22Rv1 (cell line): ENCODE results near the gene TAOK1.

Source experiments
- H3K27ac ChIP-seq: fragments of 450-650 bp; 2 replicates; pipeline ENCODE4 v1.5.1; 2017
- CTCF ChIP-seq: fragments of 450-650 bp; IDR thresholded peaks from 2 replicates; pipeline ENCODE4 v1.5.1; 2017; ENCODE audit warnings: mild to moderate bottlenecking
- ZFX ChIP-seq: fragments of 450-650 bp; IDR thresholded peaks from 2 replicates; pipeline ENCODE4 v1.6.1; 2017; ENCODE audit warnings: antibody characterized with exemption, borderline replicate concordance

The TAOK1 gene

DNA sequence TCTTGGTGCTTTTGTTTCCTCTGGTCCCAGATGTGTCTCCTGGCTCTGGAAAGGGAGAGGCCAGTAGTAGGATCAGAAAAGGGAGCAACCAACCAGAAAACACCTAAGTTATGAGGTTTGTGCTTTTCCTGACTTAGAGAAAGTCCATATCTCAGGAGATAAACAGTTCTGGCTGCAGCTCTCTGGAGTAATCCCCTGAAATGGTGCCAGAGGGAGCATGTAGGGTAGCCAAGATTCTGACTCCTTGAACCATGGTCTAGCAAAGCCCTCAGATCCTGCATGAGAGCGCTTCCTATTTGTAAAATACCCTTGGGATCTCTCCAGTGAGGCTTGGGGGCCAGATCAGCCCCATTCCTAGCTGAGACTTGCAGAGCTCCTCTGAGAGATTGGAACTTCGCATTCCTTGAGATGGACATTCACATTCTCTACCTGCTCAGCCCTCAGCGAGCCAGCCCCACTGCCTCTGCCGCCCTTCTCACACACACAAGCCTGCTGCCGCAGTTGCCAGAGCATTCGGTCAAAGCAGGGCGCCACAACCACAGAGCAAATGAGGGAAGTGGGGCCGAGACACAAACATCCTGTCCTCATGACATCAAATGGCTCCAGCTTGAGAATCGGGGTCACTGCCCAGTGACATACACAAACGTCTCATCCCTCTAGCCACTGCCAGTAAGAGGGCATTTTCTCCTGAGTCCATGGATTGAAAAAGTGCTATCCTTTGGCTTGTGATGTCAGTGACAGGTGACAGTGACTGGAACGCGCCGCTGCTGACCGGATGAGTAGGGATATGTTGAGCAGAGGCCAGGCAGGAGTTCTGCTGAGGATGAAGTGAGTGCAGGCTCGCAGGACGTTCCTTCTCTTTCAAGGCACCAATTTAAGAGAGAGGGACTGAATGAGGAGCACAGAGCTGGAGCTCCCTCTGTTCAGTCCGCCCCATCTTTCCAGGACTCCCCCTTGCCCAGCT is 171.7 kb downstream of the TAOK1 start:
- H3K27ac ChIP-seq = no peak overlapping the region
- TF ChIP-seq ZFX (no peak), CTCF (no peak)

DNA sequence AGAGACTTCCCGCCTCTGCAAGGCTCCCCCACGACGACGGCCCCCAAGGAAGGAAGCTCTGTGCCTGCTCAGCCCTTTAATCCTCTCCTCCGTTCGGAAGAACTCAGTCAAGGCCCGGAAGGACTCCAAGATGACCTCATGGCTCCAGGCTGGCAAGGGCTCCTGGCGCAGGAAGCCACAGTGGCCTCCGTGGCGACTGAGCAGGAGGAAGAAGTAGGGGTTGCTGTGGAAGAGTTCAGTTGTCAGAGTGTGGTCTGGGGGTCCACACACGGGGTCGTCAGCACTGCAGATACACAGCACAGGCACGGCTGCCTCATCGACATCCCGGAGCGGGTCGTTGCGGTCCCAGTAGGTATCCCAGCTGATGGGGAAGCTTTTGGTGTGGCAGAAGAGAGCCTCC is 172.5 kb downstream of the TAOK1 start:
- no peak for TF ChIP-seq CTCF
- TF ChIP-seq ZFX = no peak
- H3K27ac ChIP-seq = no peak overlapping the region

DNA sequence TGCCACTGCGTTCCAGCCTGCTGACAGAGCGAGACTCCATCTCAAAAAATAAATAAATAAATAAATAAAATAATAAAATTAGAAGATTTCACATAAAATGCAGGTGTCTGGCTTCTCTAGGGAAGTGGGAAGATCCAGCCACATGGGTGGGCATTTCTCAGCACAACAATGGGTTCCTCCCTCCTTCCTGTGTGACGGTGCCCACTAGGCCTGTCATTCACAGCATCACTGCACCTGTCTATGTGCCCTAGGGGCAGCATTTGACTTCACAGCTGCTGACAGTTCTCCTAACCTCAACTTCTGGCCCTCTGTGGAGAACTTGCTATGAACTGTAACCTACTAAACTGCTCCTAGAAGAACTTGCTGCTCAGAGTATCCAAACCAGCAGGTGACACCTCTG is 173.7 kb downstream of the TAOK1 start:
- no peak overlapping the region for H3K27ac ChIP-seq
- TF ChIP-seq ZFX (no peak), CTCF (no peak)

GRCh38 chr17:29565643-29566472 is 175.7 kb downstream of the TAOK1 start:
- TF ChIP-seq CTCF (peak; percentile 18; the same call in 1 of the 2 replicates), ZFX (no peak)
- H3K27ac ChIP-seq = peak overlapping the region; percentile 80; the same call in 1 of the 2 replicates

- peak within 1 kb of the TSS; percentile 80 for H3K27ac ChIP-seq
- TF ChIP-seq ZFX (no peak), CTCF (no peak)
Measured at GRCh38 chr17:29566473-29567303, 176.5 kb downstream of the TAOK1 start, which contains the start of gene ABHD15. ABHD15 (minus strand) TSS chr17:29567037; CDS start chr17:29566966, 71 bp downstream.

DNA sequence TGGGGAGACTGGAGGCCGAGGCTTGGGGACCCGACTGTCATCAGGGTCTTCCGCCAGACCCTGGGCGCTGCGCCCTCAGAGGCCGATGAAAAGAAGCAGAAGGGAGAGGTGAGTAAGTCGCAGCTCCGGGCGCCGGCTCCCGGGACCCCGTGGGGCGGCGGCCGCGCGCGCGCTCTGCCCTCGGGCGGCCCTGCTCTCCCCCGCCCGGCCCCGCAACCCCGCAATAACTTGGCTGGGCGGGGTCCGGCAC is 177.1 kb downstream of the TAOK1 start:
- TF ChIP-seq CTCF = no peak
- no peak for TF ChIP-seq ZFX
- peak overlapping the region; percentile 80 for H3K27ac ChIP-seq
